Measurements from ENCODE around the gene SPATA25.
"Not testable (repeated sequence)": the region's sequence is repeated elsewhere in the genome, so short reads cannot be mapped to it uniquely, and the experiment has no call there.

The SPATA25 gene

DNA sequence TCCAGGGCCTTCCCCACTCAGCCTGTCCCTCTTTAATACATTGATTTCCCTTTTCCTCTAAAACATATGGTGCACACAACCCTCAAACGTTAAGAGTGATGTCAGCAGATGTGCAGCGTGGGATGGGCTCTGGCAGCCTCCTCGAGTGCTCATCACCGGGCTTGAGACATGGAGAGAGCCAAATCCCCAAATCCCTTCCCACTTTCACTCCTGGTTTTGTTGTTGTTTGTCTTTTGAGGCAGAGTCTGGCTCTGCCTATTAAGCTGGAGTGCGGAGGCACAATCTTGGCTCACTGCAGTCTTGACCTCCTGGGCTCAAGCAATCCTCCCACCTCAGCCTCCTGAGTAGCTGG is 30.3 kb upstream of the SPATA25 start:
- DNase-seq: no peak

DNA sequence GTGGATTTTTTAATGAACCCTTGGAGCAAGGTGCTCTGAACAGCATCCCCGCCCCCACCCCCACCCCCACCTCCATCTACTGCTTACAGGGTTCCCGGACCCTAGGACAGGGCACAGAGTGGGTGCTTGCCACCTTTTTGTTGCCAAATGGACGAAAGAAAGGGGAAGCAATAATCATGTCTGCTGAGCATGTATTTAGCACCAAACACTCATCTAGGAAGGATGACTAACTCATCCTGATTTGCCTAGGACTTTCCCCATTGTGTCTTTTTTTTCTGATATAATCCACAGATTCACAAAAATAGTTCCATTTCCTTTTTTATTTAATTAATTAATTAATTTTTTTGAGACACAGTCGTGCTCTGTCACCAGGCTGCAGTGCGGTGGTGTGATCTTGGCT is 25.7 kb upstream of the SPATA25 start:
- no peak for DNase-seq

DNA sequence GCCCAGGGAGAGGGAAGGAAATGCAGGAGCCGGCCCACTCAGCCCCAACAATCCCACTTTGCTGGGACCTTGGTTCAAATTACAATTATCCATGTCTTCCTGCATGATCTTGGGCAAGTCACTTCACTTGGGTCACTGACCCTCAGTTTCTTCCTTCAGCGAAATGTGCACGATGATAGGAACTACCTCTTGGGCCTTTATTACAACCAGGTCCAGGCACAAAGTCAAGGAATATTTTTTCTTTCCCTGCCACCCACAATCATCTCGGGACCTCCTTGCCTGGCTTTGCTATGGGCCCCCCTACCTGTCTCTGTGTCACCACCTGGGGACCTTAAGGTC is 24.9 kb upstream of the SPATA25 start:
- DNase-seq: no peak

DNA sequence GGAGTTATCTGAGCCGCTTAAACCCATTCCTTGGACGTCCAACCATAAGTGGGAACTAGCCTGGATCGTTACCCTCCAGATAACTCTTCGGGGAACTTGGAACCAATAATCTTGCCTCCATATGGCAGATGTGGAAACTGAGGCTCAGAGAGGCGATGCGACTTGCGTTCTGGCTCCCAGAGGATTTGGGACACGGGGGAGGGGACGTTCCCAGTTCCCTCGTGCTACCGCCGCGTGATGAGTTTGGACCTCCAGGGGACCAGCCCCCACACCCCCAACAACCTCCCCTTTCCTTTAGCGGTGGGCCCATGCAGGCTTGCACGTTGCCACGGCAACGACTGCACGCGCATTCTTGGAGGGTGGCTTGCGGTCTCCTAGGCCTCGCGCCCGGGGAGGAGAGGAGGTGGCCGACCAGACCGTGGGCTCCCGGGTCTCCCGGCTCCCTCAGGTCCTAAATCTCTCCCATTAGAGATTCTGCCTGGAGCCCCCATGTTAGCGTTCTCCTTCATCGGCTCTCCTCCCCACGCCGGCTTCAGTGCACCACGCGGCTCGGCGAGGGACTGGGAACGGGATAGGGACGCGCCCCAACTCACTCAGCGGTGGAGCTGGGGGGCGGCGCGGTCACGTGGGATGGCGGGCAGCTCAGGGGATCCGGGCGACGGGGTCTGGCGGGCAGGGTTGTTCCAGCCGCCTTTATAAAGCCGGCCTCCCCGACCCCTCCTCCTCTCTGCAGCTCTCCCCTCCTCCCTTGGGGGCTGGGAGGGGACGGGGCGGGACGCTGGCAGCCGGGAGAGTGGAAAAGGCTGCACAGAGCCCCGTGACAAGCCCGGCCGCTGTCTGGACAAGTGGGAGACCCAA is 24.3 kb upstream of the SPATA25 start, which contains the start of gene PLTP:
PLTP (minus strand) TSS at position 670 of the 858 bp plus-strand sequence. CDS start 703 bp downstream, outside the sequence.
- peak in 52 of 56 donors; percentile 22 to 86 (median 60) for DNase-seq

DNA sequence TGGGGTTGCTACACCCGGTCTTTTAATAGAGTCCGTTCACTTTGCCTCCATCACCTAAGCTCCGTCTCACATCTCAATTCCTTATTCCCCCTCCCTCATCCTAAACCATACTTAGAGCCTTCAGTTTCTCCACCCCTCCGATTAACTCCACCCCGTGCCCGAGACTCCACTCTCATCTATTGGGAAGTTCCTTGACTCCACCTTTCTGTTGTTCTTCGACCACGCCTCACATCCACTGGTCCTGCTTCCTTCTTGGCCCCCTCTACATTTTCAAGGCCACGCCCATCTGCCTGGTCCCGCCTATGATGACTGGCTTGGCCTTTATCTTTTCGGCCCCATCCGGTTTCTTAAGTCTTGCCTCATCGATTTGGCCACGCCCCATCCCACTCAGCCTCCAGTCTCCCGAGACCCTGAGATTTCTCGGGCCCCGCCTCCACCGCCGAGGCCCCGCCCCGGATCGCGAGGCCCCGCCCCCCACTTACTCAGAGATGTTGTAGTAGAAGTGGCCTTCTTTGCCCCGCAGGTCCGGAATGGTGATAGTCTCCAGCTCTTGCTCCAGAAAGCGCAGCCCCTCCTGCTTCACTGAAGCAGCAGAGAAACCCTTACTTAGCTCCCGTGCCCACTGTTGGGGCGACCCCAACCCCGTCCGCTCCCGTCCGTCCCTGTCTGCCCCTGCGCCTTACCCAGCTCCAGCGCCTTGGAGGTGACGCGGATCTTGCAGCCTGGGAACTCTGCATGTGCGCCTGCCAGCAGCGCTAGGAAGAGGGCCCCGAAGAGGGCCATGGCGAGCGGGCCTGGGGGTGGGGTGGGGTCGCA is 23.5 kb upstream of the SPATA25 start:
- DNase-seq: peak; percentile 6 to 92 (median 70)

DNA sequence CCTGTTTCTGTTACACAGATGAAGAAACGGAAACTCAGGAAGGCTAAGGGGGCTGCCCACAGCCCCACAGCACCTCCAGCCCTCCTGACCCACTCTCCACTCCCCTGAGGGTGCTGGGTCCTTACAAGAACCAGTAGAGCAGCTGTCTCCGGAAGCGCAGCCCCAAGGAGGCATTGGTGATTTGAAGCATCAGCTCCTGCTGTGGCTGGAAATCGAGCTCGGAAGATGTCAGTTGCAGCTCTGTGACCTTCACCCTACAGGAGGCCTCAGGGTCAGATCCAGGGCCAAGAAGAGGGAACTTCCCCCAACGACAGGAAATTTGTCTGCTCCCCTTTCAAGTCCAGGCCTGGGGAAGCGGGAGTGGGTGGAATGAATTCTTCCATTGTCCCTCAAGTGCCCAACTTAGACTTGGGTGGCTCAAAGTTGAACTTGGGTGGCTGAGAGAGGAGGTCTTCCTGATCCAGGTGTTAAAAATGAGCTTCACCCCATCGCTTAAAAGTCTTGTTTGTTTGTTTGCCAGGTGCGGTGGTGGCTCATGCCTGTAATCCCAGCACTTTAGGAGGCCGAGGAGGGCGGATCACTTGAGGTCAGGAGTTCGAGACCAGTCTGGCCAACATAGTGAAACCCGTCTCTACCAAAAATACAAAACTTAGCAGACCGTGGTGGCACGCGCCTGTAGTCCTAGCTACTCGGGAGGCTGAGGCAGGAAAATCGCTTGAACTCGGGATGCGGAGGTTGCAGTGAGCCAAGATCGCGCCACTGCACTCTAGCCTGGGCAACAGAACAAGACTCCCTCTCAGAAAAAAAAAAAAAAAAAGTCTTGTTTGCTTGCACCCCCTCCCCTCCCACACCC is 22.6 kb upstream of the SPATA25 start:
- no peak for DNase-seq

DNA sequence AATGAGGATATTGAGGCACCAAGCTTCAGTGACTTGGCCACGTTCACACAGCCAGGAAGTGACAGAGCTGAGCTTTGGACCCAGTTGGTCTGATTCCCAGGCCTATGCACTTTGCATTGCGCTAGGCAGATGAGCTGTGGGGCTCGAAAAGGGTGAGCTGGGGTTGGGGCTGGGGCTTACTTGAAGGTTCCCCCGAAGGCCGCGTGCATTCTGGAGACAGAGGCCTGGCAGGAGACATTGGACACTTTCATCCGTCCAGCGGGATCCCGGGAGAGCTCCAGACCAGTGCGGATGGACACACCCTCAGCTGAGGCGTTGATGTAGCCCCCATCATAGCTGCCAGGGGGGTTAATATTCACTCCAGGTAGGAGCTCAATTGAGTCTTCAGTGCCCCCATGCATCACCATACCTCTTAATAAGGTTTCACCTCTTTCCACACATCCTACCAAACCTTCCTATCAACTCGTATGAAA is 21.9 kb upstream of the SPATA25 start:
- DNase-seq: no peak

DNA sequence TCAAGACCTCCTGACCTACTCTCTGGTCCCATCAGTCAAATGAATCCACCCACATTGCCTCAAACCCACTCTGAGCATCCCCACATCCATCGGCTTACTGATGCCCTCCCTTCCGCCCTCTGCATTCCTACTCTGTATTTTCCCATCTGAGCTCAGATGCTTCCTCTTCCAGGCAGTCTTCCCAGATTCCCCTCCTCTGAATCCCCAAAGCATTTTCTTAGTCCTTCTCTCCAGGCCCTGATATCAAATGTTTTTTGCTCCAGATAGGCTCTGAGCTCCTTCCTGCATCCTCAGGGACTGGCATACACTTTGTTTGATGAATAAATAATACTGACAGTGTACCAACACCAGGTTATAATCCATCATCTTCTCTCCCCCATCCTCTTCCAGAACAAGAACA is 20.7 kb upstream of the SPATA25 start:
- DNase-seq: no peak

DNA sequence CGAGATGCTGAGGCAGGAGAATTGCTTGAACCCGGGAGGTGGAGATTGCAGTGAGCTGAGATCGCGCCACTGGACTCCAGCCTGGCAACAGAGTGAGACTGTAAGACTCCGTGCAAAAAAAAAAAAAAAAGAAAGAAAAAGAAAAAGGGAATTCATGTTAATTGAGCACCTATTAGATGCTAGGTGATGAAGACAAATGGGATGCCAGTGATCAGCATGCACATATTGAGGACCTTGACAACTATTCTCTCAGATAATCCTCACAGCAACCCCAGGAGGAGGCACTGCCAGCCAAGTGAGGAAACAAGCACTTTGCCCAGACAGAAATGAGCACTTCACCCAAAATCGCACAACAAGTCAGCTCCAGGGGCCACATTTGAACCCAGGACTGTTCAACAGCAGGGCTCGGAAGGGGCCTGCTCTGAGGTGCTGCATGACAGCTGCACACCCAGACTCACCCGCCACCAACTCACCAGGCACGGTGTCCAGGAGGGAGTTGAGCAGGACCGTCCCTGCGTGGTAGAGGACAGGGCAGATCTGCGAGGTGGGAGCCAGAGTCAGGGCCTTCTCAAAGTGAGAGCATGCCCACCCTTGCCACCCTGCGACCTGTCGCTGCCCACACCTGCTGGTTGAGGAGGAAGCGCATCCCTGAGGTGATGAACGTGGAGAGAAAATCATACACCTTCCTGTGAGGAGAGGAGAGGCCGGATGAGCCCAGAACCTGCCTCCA is 20.0 kb upstream of the SPATA25 start:
- DNase-seq: no peak

DNA sequence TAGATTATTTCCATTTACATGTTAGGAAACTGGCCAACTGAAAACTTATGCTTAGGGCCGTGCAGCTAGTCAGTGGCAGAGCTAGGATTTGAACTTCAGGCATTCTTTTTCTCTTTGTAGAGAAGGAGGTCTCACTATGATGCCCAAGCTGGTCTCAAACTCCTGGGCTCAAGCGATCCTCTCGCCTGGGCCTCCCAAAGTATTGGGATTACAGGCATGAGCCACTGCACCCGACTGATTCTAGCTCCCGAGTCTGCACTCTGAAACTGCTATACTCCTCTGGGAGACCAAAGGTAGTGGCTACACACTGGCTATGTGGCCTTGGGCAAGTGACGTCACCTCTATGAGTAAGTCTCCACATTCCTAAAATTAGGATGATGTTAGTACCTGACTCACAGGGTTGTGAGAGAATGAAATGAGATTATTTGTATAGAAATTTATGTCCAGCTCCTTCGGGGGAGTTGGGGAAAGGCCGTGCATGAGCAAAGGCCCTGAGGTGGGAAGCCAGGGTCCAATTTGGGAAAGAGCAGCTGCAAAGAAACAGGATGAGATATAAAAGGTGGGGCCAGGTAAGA is 18.2 kb upstream of the SPATA25 start:
- no peak for DNase-seq

DNA sequence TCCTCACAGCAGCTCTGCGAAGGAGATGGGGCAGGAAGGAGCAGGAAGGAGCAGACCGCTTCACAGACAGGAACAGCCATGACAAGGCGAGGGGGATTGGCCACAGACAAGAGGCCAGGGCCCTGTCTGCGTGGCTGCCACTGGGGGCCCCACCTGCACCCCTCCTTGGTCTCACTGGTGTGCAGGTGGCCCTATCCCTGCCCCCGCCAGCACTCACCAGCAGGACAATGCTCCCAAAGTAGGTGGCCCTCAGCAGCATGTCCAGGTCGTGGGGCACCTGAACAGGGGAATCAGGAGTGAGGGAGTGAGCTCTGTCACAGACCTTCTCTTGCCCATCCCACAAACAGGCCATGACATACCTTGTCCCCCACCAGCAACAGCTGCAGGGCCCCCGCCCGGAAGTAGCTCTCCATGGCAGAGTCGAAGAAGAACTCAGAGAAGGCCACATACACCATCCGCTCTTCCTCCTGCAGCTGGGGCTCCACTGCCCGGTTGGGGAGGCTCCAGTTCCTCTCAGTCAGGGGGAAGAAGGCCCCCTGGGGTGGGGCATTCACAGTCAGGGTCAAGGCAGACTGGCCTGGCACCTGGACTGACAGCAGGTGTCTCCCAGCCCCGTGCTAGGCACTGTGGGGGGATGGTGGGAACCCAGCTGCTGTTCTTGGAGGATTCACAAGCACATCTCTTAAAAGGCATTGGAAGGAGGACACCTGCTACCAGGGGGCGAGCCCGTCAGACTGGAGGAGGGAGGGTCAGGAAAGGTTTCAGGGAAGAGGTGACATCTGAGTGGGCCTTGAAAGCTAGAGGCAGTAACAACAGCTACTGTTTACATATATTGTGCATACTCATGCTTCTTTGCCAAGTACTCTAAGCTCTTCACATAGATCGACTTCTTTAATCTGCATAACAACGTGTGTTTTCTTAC is 17.4 kb upstream of the SPATA25 start:
- DNase-seq: no peak

DNA sequence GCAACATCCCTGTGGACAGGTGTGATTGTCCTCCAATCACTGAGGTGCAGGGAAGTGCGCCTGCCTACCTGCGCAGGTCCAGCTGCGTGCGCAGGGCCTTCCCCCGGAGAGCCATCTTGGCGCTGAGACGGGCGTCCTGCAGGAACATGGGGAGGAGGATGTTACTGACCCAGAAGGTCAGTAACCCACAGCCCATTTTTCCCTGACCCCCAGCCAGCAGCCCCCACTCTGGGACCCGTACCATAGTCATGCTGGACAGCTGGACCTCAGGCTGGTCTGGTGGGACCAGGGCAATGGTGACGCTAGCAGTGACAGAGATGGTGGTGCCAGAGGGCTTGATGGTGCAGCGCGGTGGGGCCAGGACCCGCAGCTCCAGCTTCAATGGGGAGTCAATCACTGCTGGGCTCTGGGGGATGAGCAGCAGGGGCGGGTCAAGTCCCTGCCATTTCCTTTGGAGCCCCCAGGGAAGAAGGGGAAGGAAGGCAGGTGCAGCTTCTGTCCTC is 14.8 kb upstream of the SPATA25 start:
- DNase-seq: no peak

DNA sequence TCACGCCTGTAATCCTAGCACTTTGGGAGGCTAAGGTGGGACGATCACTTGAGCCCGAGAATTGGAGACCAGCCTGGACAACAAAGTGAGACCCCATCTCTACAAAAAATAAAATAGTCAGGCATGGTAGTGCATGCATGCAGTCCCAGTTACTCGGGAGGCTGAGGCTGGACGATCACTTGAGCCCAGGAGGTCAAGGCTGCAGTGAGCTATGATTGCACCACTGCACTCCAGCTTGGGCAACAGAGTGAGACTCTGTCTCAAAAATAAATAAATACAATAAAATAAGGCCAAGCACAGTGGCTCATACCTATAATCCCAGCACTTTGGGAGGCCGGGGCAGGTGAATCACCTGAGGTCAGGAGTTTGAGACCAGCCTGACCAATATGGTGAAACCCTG is 13.9 kb upstream of the SPATA25 start:
- DNase-seq: not testable (repeated sequence)

DNA sequence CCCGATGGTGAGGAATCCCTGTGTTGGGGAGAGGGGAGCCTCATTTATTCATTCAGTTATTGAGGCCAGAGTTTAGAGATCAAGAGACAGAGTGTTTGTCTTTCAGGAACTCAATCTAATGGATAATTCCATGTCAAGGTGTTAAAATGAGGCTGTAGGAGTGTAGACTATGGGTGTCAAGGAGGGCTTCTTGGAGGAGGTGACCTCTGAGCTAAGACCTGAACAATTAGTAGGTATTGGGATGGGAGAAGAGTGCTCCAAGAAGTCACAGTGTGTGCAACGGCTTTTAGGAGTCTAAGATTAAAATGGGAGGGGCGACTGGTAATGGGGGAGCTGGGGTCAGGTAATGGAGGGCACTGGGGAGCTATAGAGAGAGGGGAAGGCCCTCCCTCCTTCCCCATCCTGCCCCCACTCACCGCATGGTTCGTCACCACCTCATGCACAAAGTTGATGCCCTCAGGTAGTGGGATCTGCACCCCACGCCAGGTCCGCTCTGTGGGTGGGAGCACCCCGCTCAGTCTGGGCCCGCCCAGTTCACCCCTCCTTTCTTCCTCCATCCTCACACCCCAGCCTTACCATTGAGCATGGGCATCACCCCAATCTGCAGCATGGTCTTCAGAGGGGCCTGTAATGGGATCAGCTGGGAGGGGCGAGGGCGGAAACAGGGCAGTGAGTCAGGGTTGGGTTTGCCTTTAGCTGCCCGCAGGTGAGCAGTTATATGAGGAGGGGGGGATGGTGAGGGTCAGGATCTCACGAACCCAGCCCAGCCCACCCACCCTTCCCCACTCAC is 11.8 kb upstream of the SPATA25 start:
- DNase-seq: no peak

DNA sequence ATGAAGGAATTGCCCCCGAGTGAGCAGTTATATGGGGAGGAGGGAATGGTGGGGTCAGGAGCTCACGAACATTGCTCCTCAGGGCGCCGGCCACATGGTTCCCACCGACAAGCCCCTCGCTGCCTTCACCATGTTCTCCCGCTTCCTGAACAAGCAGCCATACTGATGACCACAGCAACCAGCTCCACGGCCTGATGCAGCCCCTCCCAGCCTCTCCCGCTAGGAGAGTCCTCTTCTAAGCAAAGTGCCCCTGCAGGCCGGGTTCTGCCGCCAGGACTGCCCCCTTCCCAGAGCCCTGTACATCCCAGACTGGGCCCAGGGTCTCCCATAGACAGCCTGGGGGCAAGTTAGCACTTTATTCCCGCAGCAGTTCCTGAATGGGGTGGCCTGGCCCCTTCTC is 10.9 kb upstream of the SPATA25 start:
- no peak for DNase-seq

DNA sequence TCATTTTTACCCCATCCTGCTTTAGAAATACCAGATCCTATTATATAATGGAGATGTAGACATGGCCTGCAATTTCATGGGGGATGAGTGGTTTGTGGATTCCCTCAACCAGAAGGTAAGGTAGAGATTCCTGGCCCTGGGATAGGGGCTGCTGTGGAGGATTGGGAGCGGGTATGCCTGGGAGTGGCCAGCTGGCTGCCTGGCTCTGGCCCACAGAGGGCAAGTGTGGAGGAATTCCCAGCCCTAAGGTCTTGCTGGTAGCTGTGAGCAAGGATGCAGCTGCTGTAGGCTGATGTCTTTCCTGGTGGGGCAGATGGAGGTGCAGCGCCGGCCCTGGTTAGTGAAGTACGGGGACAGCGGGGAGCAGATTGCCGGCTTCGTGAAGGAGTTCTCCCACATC is 10.3 kb upstream of the SPATA25 start:
- no peak for DNase-seq

DNA sequence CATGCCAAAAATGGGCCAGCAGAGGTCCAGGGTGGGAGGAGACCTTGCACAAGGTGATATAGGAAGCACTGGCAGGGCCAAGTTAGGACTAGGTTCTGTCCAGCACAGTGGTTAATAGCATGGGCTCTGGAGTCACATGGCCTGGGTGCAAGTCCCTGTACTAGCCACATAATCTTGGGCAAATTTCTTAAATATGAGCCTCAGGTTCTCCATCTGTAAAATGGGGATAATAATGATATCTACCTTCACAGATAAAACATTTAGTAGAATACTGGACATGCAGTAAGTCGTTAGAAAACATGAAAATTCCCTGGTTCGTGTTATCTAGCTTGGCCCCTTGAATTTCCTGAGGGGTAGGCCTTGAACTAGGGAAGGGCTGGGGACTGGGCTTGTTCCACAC is 9.9 kb upstream of the SPATA25 start:
- DNase-seq: no peak

DNA sequence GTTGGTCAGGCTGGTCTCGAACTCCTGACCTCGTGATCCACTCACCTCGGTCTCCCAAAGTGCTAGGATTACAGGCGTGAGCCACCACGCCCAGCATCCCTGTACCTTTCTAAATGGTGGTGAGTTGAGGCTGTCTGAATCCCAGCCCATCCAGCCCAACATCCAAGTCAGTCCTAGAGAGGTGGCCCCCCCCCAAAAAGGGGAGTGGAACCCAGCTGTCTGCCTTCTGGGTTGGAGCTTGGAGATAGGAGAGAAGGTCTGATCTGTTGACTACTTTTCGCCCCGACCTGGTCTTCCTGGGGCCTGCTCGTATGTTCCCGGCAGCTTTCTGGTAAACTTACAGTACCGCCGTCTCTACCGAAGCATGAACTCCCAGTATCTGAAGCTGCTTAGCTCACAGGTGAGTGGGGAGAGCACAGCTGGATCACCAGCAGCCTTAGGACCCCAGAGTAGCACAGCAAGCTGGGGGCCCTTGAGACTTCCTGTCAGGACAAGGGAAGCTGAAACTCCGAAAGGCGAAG is 9.3 kb upstream of the SPATA25 start:
- DNase-seq: no peak

All from nucleus accumbens (tissue), 56 donors.